ENCODE data around the gene MAN1B1. TPM values are rescaled to one million over a fixed set of nuclear protein-coding genes. Genes with fewer than 3 reads are reported as not detected.

Gene MAN1B1
- total and polyA plus RNA-seq, 2 of the 8 experiments (the other 6 are each of a cell fraction or from before 2014, with no cell fraction given) = 33.7 to 36.3 TPM

- H4K20me1 ChIP-seq (replicated peaks in 1 of 2; ENCODE audit: control insufficient read depth in 1 of 2, insufficient read depth in 2 of 2, low read length in 2 of 2) = peaks cover 23 to 25% of the 10 kb centered on the region in 2 experiments
- peaks cover 0 to 13% (median 7%) of the 10 kb centered on the region in 4 experiments; a peak in 5 of 7 replicates for H3K27me3 ChIP-seq (replicated peaks in 1 of 4; ENCODE audit: control insufficient read depth in 3 of 4, extremely low read depth in 1 of 4, insufficient read depth in 3 of 4, low read length in 3 of 4)
- H2BK20ac ChIP-seq (ENCODE audit: low read length) = no peak overlapping the region
- peaks cover 2% of the 10 kb centered on the region; the same call in 1 of the 2 replicates for H3K79me1 ChIP-seq (ENCODE audit: low read depth, low read length)
- no peak overlapping the region for H4K5ac ChIP-seq (ENCODE audit: insufficient read length, low read depth, low read length)
- H2BK120ac ChIP-seq (replicated peaks; ENCODE audit: low read depth, low read length) = no peak overlapping the region
- H3K9me3 ChIP-seq (ENCODE audit: insufficient read depth in 2 of 2, low read depth in 1 of 2, low read length in 1 of 2) = no peaks in the 10 kb centered on the region
- H3K23me2 ChIP-seq (ENCODE audit: low read depth, low read length) = peaks cover 5% of the 10 kb centered on the region; the same call in 1 of the 2 replicates
- H2BK15ac ChIP-seq (ENCODE audit: low read length) = no peak overlapping the region
- no peak overlapping the region for H2AK5ac ChIP-seq (ENCODE audit: low read depth, low read length)
- no peak overlapping the region for H3K14ac ChIP-seq (ENCODE audit: insufficient read length)
- TF ChIP-seq TAF7 (optimal IDR thresholded peaks at IDR 0.05; ENCODE audit: borderline replicate concordance, low read depth, low read length) = no peak
- H3K36me3 ChIP-seq (ENCODE audit: control insufficient read depth in 2 of 4, insufficient read depth in 4 of 4, low read length in 3 of 4) = no peaks in the 10 kb centered on the region
- no peak overlapping the region for H3K4me3 ChIP-seq (ENCODE audit: extremely low read depth in 1 of 4, insufficient read depth in 2 of 4, low read depth in 3 of 4, low read length in 4 of 4)
- 93% methylated on average over 10 of the region's 12 CpGs; no CpG with 5 or more reads in 1 of the 2 experiments for WGBS, 2 experiments (ENCODE audit: extremely low coverage in 1 of 2, insufficient coverage in 1 of 2, insufficient read length in 1 of 2, insufficient replicate concordance in 2 of 2, low coverage in 1 of 2, low lambda C conversion rate in 2 of 2, missing lambda C conversion rate in 1 of 2)
- no peak overlapping the region for H3K9ac ChIP-seq (replicated peaks in 1 of 4; ENCODE audit: extremely low read depth in 1 of 4, low read depth in 3 of 4, low read length in 3 of 4)
- POLR2A ChIA-PET (ENCODE audit: partially characterized antibody) = interaction anchor here (0.7 to 1.5 kb wide), 4 partner anchors 9 to 49 kb away, joined by 3 to 4 read pairs (median 4); no protein-coding TSS in a partner anchor
- H3K79me2 ChIP-seq (ENCODE audit: control insufficient read depth in 1 of 2, insufficient read depth in 2 of 2, low read length in 2 of 2) = no peaks in the 10 kb centered on the region
- no peak overlapping the region for H3K23ac ChIP-seq (ENCODE audit: insufficient read length)
- H3K4me1 ChIP-seq (replicated peaks in 1 of 4; ENCODE audit: control insufficient read depth in 3 of 4, insufficient read depth in 4 of 4, low read length in 3 of 4) = peaks cover 0 to 18% (median 11%) of the 10 kb centered on the region in 4 experiments; a peak in 5 of 7 replicates
- no peak overlapping the region for H4K91ac ChIP-seq (replicated peaks; ENCODE audit: insufficient read length, low read length)
- CTCF ChIA-PET (ENCODE audit: partially characterized antibody) = interaction anchor here (1.0 to 13.5 kb wide), 20 partner anchors 7 to 305 kb away, joined by 3 to 291 read pairs (median 8); partner anchors contain the start of genes ABCA2, ENTPD2, FUT7 and MAN1B1
- DNase-seq (ENCODE audit: low read depth in 1 of 2, low spot score in 2 of 2) (no peak), FAIRE-seq (no peak)
- H2BK5ac ChIP-seq (ENCODE audit: low read depth, low read length) = no peak overlapping the region
- H3K56ac ChIP-seq (replicated peaks; ENCODE audit: insufficient read length, low read depth, low read length) = no peak overlapping the region
- H2BK12ac ChIP-seq (ENCODE audit: low read depth, low read length) = no peak overlapping the region
- no peak overlapping the region for H3K27ac ChIP-seq (ENCODE audit: low read depth, low read length)
- no peak overlapping the region for H3K18ac ChIP-seq (ENCODE audit: extremely low read depth, low read length)
- H4K8ac ChIP-seq (ENCODE audit: extremely low read depth, insufficient read depth, low read length) = no peak overlapping the region
- H2AFZ ChIP-seq (ENCODE audit: low read length) = no peak overlapping the region
- H3K4me2 ChIP-seq (ENCODE audit: insufficient read depth in 1 of 2, low read depth in 2 of 2, low read length in 2 of 2) = no peak overlapping the region
- H3K4ac ChIP-seq (replicated peaks; ENCODE audit: insufficient read length, low read depth, low read length) = no peak overlapping the region
These were observed 22.0 kb upstream of the MAN1B1 start for GRCh38 chr9:137064880-137065164.
